GM21447 (cell line): ENCODE data around the gene TMA16.
"Not testable (repeated sequence)": the region's sequence is repeated elsewhere in the genome, so short reads cannot be mapped to it uniquely, and the experiment has no call there.

Experiments
- ATAC-seq: cut with Tn5 transposase; IDR thresholded peaks from one replicate; pipeline ENCODE4 v1.9.1; 2021; ENCODE audit not compliant: unreplicated experiment

The TMA16 gene

GRCh38 chr4:163494360-163495241, at the start of gene TMA16:
Gene TMA16 (plus strand): TSS chr4:163494690. CDS start chr4:163494802, 112 bp downstream.
- ATAC-seq, result peak; percentile 82

GRCh38 chr4:163447023-163447422, 47.5 kb upstream of the TMA16 start:
- ATAC-seq, result not testable (repeated sequence)

DNA sequence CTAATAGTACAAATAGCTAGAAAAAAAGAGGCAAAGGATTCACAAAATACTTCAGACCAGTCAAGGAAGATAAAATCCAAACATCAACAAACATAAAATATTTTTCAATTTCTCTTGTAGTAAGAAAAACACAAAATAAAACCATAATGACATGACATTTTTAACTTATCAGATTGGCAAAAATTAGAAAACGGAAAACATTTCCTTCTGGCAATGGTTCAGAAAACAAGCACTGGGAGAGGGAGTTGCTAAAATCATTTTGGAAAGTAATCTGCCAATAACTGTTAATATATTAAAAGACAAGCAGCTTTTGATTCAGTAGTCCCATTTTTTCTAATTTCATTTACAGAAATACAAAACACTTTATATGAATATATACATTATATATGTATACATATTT, 47.0 kb upstream of the TMA16 start:
- no peak for ATAC-seq

DNA sequence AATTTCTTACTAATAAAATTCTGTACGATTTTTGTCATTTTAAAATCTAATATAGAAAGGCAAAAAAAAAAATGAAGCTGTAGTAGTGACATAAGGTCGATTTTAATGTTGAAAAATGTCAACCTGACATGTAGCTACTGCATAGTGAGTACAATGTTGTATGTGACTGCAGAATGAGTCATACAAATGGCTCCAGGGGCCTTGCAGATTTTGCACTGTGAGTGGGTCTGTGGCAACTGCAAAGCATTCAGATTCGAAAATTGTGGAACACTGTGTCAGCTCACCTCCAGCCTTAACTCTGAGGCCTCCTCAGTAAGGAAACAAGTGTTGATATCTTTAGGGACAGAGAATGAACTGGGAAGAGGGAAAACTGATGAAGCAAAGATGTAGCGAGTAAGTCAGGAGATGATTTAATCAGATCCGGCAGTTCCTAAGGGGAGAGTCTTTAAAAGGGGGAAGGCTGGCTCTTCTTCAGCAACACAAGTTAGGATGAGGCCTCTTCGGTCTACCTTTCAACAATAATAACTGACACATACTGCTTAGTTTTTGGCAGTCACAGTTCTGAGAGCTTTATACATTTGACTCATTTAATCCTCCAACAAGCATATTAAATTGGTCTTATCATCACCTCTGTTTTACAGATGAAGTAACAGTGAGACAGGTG, 45.8 kb upstream of the TMA16 start:
- no peak for ATAC-seq

DNA sequence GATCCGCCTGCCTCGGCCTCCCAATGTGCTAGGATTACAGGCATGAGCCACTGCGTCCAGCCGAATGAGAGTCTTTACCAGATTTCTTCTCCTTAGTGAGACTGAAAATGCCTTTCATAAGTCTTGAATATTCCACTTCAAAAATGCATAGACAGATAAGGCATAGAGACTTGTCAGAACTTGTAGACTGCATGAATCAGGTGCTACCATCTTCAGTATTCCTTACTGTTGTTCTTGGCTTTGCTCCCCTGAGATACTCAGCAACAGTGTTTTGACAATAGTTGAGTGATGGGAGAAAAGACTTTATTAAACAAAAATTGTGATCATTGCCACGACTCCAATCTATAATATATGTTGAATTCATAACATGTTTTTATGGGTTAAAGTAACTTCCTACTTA, 31.9 kb upstream of the TMA16 start:
- ATAC-seq, result no peak

- no peak for ATAC-seq
These were observed 27.3 kb upstream of the TMA16 start for GRCh38 chr4:163467082-163467770.

GRCh38 chr4:163470391-163470790, 24.1 kb upstream of the TMA16 start:
- ATAC-seq, result no peak

- no peak for ATAC-seq
These were observed 21.4 kb upstream of the TMA16 start for GRCh38 chr4:163473130-163473529.

GRCh38 chr4:163473576-163473975, 20.9 kb upstream of the TMA16 start, which contains the start of gene TKTL2:
Gene TKTL2 (minus strand): TSS chr4:163473754. CDS start chr4:163473734, 20 bp downstream.
- no peak for ATAC-seq

GRCh38 chr4:163474027-163474426, 20.5 kb upstream of the TMA16 start:
- ATAC-seq, result no peak

GRCh38 chr4:163476761-163477438, 17.6 kb upstream of the TMA16 start:
- no peak for ATAC-seq

DNA sequence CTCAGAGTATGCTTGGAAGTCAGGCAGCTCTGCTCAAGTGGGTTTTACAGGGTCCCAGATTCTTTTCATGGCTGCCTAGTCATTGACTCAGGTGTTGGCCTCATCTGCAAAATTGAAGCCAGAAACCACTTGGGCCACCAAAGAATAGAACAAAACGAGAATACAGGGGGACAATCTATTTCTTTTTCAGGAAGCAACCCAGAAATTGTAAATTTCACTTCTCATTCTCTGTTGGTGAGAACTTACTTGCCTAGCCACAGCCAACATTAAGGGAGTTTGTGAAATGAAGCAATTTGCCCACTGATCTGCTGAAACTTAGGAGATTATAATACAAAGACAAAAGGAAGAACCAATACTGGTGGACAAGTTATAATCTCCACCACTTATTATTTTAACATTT, 12.3 kb upstream of the TMA16 start:
- peak; percentile 64 for ATAC-seq

- ATAC-seq, result no peak
These were observed 9.6 kb upstream of the TMA16 start for GRCh38 chr4:163484906-163485305.

- no peak for ATAC-seq
These were observed 8.9 kb upstream of the TMA16 start for GRCh38 chr4:163485589-163485988.

- no peak for ATAC-seq
These were observed 8.2 kb upstream of the TMA16 start for GRCh38 chr4:163486321-163486720.

GRCh38 chr4:163489929-163490328, 4.6 kb upstream of the TMA16 start:
- ATAC-seq, result no peak

- no peak for ATAC-seq
These were observed 1.5 kb upstream of the TMA16 start for GRCh38 chr4:163492951-163493504.

DNA sequence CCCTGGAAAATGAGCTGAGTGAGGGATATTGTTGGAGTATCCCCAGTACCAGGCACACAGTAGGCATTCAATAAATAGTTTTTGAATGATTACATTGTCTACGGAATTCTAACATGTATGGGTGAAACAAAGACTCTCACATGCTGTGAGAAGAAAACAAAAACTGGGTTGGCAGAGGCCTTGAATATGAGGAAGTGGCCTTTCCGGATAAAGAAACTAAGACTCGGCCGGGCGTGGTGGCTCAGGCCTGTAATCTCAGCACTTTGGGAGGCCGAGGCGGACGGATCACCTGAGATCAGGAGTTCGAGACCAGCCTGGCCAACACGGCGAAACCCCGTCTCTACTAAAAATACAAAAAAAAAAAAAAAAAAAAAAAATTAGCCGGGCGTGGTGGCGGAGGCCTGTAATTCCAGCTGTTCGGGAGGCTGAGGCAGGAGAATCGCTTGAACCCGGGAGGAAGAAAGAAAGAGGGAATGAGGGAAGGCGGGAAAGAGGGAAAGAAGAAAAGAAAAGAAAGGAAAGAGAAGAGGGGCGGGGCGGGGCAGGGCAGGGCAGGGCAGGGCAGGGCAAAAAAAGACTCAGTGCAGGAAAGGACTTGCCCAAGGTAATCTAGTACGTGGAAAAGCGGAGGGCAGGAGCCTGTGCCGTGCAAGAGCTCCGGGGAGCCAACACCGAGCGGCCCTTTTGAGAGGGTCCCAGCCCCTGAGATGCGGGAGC, 689 bp upstream of the TMA16 start:
- peak; percentile 31 for ATAC-seq

DNA sequence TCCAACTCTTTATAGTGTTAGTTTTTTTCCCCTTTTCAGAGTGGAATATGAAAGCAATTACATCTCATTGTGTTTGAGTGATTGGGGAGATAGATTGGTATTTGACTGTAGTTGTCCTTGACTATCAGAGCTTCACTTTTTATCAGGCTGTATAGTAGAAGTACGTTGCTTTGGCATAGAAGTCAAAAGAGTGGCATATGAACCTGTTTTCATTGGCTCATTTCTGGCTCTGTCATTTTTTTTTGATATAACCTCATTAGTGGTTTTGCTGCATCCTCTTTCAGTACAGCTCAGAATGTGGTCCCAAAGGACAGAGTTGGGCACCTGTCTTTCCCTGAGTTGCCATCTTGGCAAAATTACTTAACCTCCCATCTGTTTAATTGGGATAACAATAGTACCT, 1.4 kb downstream of the TMA16 start:
- ATAC-seq, result peak; percentile 30

GRCh38 chr4:163500586-163500985, 6.1 kb downstream of the TMA16 start:
- ATAC-seq, result no peak
